Measurements from ENCODE around the gene ITIH5.
A peak's percentile ranks its signal among the peaks of the same experiment; 100 is the strongest.
"Not testable (repeated sequence)": the region's sequence is repeated elsewhere in the genome, so short reads cannot be mapped to it uniquely, and the experiment has no call there.

ITIH5 gene

GRCh38 chr10:7687228-7687907 is 20.6 kb upstream of the ITIH5 start:
- peak; percentile 80 for DNase-seq

GRCh38 chr10:7686351-7687171 is 19.8 kb upstream of the ITIH5 start:
- no peak for DNase-seq

- not testable (repeated sequence) for DNase-seq
These were observed 13.3 kb upstream of the ITIH5 start for GRCh38 chr10:7680078-7680477.

GRCh38 chr10:7679256-7679655 is 12.5 kb upstream of the ITIH5 start:
- DNase-seq: no peak

- DNase-seq: no peak
These were observed 5.8 kb upstream of the ITIH5 start for GRCh38 chr10:7672341-7673134.

GRCh38 chr10:7670157-7670556 is 3.4 kb upstream of the ITIH5 start:
- no peak for DNase-seq

GRCh38 chr10:7667262-7668141 is 736 bp upstream of the ITIH5 start:
- no peak for DNase-seq

GRCh38 chr10:7665767-7666166 is 999 bp downstream of the ITIH5 start:
- no peak for DNase-seq

- no peak for DNase-seq
These were observed 2.1 kb downstream of the ITIH5 start for GRCh38 chr10:7664707-7665106.

GRCh38 chr10:7662522-7662921 is 4.2 kb downstream of the ITIH5 start:
- no peak for DNase-seq

- no peak for DNase-seq
These were observed 7.2 kb downstream of the ITIH5 start for GRCh38 chr10:7659560-7659959.

- no peak for DNase-seq
These were observed 9.2 kb downstream of the ITIH5 start for GRCh38 chr10:7657552-7657951.

- not testable (repeated sequence) for DNase-seq
These were observed 9.7 kb downstream of the ITIH5 start for GRCh38 chr10:7657079-7657478.

GRCh38 chr10:7651853-7652470 is 14.8 kb downstream of the ITIH5 start:
- DNase-seq: no peak

- no peak for DNase-seq
These were observed 17.0 kb downstream of the ITIH5 start for GRCh38 chr10:7649673-7650300.

- DNase-seq: no peak
These were observed 19.6 kb downstream of the ITIH5 start for GRCh38 chr10:7647062-7647664.

GRCh38 chr10:7642491-7643011 is 24.2 kb downstream of the ITIH5 start:
- DNase-seq: no peak

GRCh38 chr10:7635408-7636125 is 31.2 kb downstream of the ITIH5 start:
- DNase-seq: no peak

GRCh38 chr10:7634142-7634894 is 32.4 kb downstream of the ITIH5 start:
- no peak for DNase-seq

Data from CD4-positive, alpha-beta T cell treated with Interleukin-21 for 1 hour (primary cell).